SU-DHL-6 (cell line): ENCODE measurements around the gene IL6ST.

Experiments
- CTCF ChIP-seq: fragments of 200-600 bp; sonication (generic); IDR thresholded peaks from one replicate; pipeline ENCODE4 v1.5.1; 2017; ENCODE audit warnings: antibody characterized with exemption, mild to moderate bottlenecking, low read length, moderate library complexity; ENCODE audit not compliant: insufficient read depth, poor library complexity, severe bottlenecking
- EZH2phosphoT487 ChIP-seq: fragments of 200-600 bp; sonication (generic), shearing (Covaris generic); conservative IDR thresholded peaks from 2 replicates; pipeline ENCODE4 v1.6.1; 2018; ENCODE audit warnings: mild to moderate bottlenecking, antibody characterized with exemption, low read length, moderate library complexity, mixed read lengths

- TF ChIP-seq CTCF (no peak), EZH2phosphoT487 (no peak)
These were observed 79.0 kb downstream of the IL6ST start for GRCh38 chr5:55915783-55916182.
